Erythroblast (primary cell): Measurements from ENCODE around the gene SV2C.
A peak's percentile ranks its signal among the peaks of the same experiment; 100 is the strongest.

ENCODE experiments used
- DNase-seq, 2 experiments: peaks; one replicate each; lab custom pipeline; 2025; lab: John Stamatoyannopoulos, UW
- GATA1 ChIP-seq: IDR thresholded peaks from 2 replicates; pipeline ENCODE4 v1.6.1; 2011; ENCODE audit warnings: low read depth, mild to moderate bottlenecking, control low read depth, low read length, moderate library complexity
- POLR2A ChIP-seq: IDR thresholded peaks from 2 replicates; pipeline ENCODE4 v1.6.1; 2011; ENCODE audit warnings: mild to moderate bottlenecking, low read length

The SV2C gene

GRCh38 chr5:76388236-76388635 is 305.1 kb downstream of the SV2C start:
- TF ChIP-seq GATA1 (no peak), POLR2A (no peak)
- DNase-seq = no peak

DNA sequence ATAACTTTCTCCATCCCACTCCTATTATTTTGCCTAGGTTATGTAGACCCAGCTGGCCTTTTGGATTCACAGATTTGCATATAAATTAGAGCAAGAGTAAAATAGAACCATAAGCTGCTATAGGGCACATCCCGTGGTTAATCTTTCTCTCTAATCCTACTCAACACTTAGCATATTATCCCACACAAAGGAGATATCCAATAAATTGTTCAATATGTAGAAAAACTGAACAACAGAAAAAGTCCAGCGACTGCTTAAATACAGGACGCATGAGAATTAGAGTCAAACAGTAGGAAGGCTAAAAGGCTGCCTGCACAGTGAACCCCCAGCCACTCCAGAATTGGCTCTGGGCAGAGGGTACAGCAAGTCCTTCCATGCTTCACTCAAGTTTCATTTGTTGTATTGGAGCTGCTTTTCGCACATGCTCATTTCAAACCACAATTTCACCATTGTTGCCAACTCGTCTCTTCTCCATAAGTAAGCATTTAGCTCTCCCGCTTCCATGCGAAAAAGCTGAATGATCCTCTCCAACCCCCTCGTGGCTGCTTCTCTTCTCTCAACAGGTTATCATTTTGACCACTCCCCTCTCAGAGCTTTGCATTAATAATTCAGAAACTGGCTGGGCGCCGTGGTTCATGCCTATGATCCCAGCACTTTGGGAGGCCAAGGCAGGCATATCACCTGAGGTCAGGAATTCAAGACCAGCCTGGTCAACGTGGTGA is 305.8 kb downstream of the SV2C start:
- TF ChIP-seq POLR2A = no peak
- TF ChIP-seq GATA1 = no peak

GRCh38 chr5:76389513-76390154 is 306.5 kb downstream of the SV2C start:
- DNase-seq = no peak
- TF ChIP-seq POLR2A (no peak), GATA1 (no peak)

More for the DNA sequence above, 305.8 kb downstream of the SV2C start:
- DNase-seq = no peak

DNA sequence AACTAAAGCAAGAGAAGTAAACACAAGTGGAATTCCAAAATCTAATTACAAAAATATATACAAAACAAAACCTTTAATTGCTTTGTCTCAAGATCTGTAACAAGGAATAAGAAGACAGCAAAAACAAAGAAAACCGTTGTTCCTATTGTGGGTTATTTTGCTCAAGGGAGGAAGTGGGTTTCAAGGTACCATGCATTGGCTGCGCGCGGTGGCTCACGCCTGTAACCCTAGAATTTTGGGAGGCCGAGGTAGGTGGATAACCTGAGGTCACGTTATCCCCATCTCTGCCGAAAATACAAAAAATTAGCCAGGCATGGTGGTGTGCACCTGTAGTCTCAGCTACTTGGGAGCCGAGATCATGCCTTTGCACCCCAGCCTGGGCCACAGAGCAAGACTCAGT is 307.8 kb downstream of the SV2C start:
- no peak for TF ChIP-seq GATA1
- TF ChIP-seq POLR2A = no peak
- no peak for DNase-seq

- TF ChIP-seq POLR2A = no peak
- no peak for TF ChIP-seq GATA1
- no peak for DNase-seq
These were observed 310.0 kb downstream of the SV2C start for GRCh38 chr5:76393035-76393680.

- no peak for DNase-seq
- no peak for TF ChIP-seq GATA1
- TF ChIP-seq POLR2A = no peak
These were observed 314.0 kb downstream of the SV2C start for GRCh38 chr5:76397200-76397599.

DNA sequence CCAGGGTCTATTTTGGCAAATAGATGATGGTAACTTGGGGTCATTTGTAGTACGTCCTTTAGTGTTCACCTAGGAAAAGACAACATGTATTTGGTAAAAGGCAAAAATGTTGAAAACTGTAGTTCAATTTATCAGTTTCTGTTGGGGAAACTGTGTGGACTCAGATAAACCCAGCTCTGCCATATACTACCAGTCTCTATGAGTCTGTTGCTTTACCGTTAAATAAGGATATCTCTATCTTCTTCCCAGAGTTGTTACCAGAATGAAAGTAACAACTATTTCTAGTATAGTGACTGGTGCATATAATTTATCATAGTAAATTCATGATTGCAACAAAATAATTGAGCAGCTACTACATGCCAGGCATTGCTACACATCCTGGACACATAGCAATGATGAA is 316.1 kb downstream of the SV2C start:
- no peak for TF ChIP-seq POLR2A
- TF ChIP-seq GATA1 = no peak
- DNase-seq = no peak

- no peak for TF ChIP-seq GATA1
- TF ChIP-seq POLR2A = no peak
These were observed 317.3 kb downstream of the SV2C start for GRCh38 chr5:76400466-76400865.

DNA sequence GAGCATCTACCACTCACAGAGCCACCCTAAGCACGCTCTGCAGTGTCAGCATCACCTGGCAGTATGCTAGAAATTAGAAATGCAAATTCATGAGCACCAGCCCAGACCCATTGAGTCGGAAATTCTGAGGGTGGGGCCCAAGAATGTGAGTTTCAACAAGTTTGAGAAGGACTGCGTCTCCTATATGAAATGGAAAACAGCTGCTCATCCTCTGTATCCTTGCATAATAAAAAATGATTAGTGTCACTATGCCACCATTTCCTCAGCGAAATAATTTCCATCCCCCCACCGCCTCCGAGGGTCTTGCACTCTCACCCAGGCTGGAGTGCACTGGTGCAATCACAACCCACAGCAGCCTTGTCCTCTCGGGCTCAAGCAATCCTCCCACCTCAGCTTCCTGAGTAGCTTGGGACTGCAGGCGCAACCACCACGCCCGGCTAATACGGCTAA is 318.6 kb downstream of the SV2C start:
- no peak for TF ChIP-seq POLR2A
- DNase-seq = peak; percentile 37 to 66

More at GRCh38 chr5:76400466-76400865, 317.3 kb downstream of the SV2C start:
- DNase-seq = no peak

- TF ChIP-seq GATA1 (no peak), POLR2A (no peak)
- DNase-seq = peak; percentile 91 to 94
These were observed 319.2 kb downstream of the SV2C start for GRCh38 chr5:76402251-76402885.

DNA sequence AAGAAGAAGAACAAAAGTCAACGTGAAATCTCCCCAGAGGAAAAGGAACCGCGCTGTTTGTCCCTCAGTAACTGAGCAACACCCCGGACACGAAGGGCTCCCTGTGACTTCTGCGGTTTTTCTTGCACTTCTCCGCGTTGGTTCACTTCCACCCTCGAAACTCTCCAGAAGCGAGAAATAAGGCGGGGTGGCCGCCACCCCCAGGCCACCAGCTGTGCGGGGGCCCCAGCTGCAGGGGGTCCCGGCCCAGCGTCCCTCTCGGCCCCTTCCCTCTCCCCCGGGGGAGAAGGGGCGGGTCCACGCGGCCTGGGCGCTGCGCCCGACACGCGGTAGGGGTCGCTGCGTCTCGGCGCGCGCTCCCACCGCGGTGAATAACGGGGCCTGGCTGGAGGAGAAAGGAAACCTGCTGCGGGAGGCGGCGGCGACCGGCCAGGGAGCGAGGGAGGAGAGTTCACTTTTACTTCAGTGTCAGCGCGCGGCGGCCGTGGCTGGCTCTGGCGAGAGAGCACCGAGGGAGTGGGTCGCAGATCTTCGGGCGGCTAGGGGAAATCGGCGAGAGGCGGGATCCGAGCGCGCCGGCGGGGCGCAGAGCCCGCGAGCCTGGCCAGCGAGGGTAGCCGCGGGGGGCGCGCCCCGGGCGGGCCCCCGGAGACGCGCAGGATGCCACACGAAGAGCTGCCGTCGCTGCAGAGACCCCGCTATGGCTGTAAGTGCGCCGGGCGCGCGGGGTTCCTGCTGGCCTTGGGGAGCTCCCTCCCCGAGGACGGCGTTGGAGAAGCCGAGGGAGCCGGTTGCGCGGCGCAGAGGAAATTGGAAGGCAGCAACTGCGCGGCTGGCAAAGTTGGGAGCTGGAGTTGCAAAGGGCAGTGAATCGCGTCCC is 319.9 kb downstream of the SV2C start, which contains the start of gene IQGAP2:
Gene IQGAP2 (plus strand): TSS at position 400 of the 880 bp plus-strand sequence. CDS start 261 bp downstream, at position 661.
- DNase-seq = peak; percentile 90 to 93
- TF ChIP-seq GATA1 (no peak), POLR2A (peak; percentile 59)
